Uterus (tissue), 2 donors: ENCODE measurements around the gene SNRNP40.

Experiments
- CTCF ChIP-seq, 4 experiments: fragments of 200-600 bp in 2 of 4; fragments of 450-650 bp in 2 of 4; sonication (generic) in 2 of 4; IDR thresholded peaks; one replicate each; pipeline ENCODE4 v1.5.1; 2016 to 2019; ENCODE audit warnings: antibody characterized with exemption in 4 of 4, mild to moderate bottlenecking in 2 of 4, moderate library complexity in 1 of 4
- POLR2A ChIP-seq, 2 donors: fragments of 450-650 bp; IDR thresholded peaks; one replicate each; pipeline ENCODE4 v1.6.1; 2016; ENCODE audit warnings: antibody characterized with exemption in 2 of 2, mild to moderate bottlenecking in 1 of 2, moderate library complexity in 1 of 2

GRCh38 chr1:31263408-31263807 lies 33.2 kb downstream of the SNRNP40 start:
- no peak for TF ChIP-seq CTCF (IDR thresholded peaks at IDR 0.05)
- no peak for TF ChIP-seq POLR2A (IDR thresholded peaks at IDR 0.05)
